H1 (cell line): ENCODE results near the gene PLK3. TPM values are rescaled to one million over a fixed set of nuclear protein-coding genes. Genes with fewer than 3 reads are reported as not detected.
"Not testable (repeated sequence)": the region's sequence is repeated elsewhere in the genome, so short reads cannot be mapped to it uniquely, and the experiment has no call there.

ENCODE experiments used
- CTCF ChIA-PET: fragments of 300-600 bp; sonication (Branson Sonifier 250); formaldehyde crosslinking; loops from one replicate; lab custom pipeline; 2021; ENCODE audit not compliant: partially characterized antibody; lab: Charles Lee
- POLR2A ChIA-PET: fragments of 300-600 bp; sonication (Branson Sonifier 250); formaldehyde crosslinking; loops from one replicate; lab custom pipeline; 2021; ENCODE audit warnings: inconsistent platforms; ENCODE audit not compliant: partially characterized antibody; lab: Charles Lee
- DNase-seq, 2 experiments: peaks; one replicate each; pipeline versions ENCODE4 v3.0.0 to v3.0.0-alpha.2; 2010 to 2022; ENCODE audit warnings: low spot score in 2 of 2, low read depth in 1 of 2, mixed read lengths in 1 of 2
- FAIRE-seq: peaks from 2 replicates; lab custom pipeline; 2011; peaks lifted over from hg19 to GRCh38; lab: Jason Lieb, UNC
- H2AFZ ChIP-seq: 2 replicates; pipeline ENCODE4 v1.8.1; 2012; ENCODE audit warnings: low read length, inconsistent platforms
- H2AK5ac ChIP-seq: 2 replicates; pipeline ENCODE4 v1.6.1; 2013; ENCODE audit warnings: low read depth, low read length
- H2BK120ac ChIP-seq: replicated peaks from 2 replicates; pipeline ENCODE3; 2013; ENCODE audit warnings: low read depth, low read length, inconsistent platforms
- H2BK12ac ChIP-seq: 2 replicates; pipeline ENCODE4 v1.6.1; 2013; ENCODE audit warnings: low read depth, low read length
- H2BK15ac ChIP-seq: 2 replicates; pipeline ENCODE4 v1.6.1; 2013; ENCODE audit warnings: low read length
- H2BK20ac ChIP-seq: 2 replicates; pipeline ENCODE4 v1.6.1; 2013; ENCODE audit warnings: low read length
- H2BK5ac ChIP-seq: 2 replicates; pipeline ENCODE4 v1.6.1; 2013; ENCODE audit warnings: low read depth, low read length
- H3K14ac ChIP-seq: 2 replicates; pipeline ENCODE4 v1.6.1; 2013; ENCODE audit warnings: inconsistent platforms; ENCODE audit not compliant: insufficient read length
- H3K18ac ChIP-seq: 2 replicates; pipeline ENCODE4 v1.6.1; 2013; ENCODE audit warnings: low read length; ENCODE audit errors: extremely low read depth
- H3K23ac ChIP-seq: 2 replicates; pipeline ENCODE4 v1.6.1; 2013; ENCODE audit warnings: inconsistent platforms; ENCODE audit not compliant: insufficient read length
- H3K23me2 ChIP-seq: 2 replicates; pipeline ENCODE4 v1.6.1; 2013; ENCODE audit warnings: low read depth, low read length
- H3K27ac ChIP-seq: 2 replicates; pipeline ENCODE4 v1.6.1; 2011; ENCODE audit warnings: low read depth, low read length, inconsistent platforms
- H3K27me3 ChIP-seq, 4 experiments: replicated peaks in 1 of 4; 1 replicate in 1 of 4; 2 replicates in 3 of 4; pipeline versions ENCODE4 v1.6.1 to v1.8.1; 2011 to 2013; ENCODE audit warnings: low read length in 3 of 4, mild to moderate bottlenecking in 3 of 4, inconsistent platforms in 2 of 4, mixed read lengths in 2 of 4, moderate library complexity in 1 of 4; ENCODE audit not compliant: control insufficient read depth in 3 of 4, insufficient read depth in 3 of 4; ENCODE audit errors: extremely low read depth in 1 of 4
- H3K36me3 ChIP-seq, 4 experiments: 2 replicates each; pipeline versions ENCODE4 v1.6.1 to v1.8.1; 2011 to 2013; ENCODE audit warnings: mild to moderate bottlenecking in 4 of 4, low read length in 3 of 4, moderate library complexity in 2 of 4, control low read depth in 1 of 4, inconsistent platforms in 1 of 4; ENCODE audit not compliant: insufficient read depth in 4 of 4, control insufficient read depth in 2 of 4
- H3K4ac ChIP-seq: replicated peaks from 2 replicates; pipeline ENCODE3; 2013; ENCODE audit warnings: low read length, low read depth, mixed read lengths, inconsistent platforms; ENCODE audit not compliant: insufficient read length
- H3K4me1 ChIP-seq, 4 experiments: replicated peaks in 1 of 4; 1 replicate in 1 of 4; 2 replicates in 3 of 4; pipeline versions ENCODE4 v1.6.1 to v1.8.1; 2011 to 2013; ENCODE audit warnings: low read length in 3 of 4, inconsistent platforms in 2 of 4, mixed read lengths in 1 of 4; ENCODE audit not compliant: insufficient read depth in 4 of 4, control insufficient read depth in 3 of 4
- H3K4me2 ChIP-seq, 2 experiments: 2 replicates each; pipeline versions ENCODE4 v1.6.1 to v1.8.1; 2011 to 2013; ENCODE audit warnings: low read depth in 2 of 2, low read length in 2 of 2, control low read depth in 1 of 2, inconsistent platforms in 1 of 2, mild to moderate bottlenecking in 1 of 2; ENCODE audit not compliant: insufficient read depth in 1 of 2
- H3K4me3 ChIP-seq, 4 experiments: fragments of 200-600, 300-600 bp in 1 of 4; sonication (generic), shearing (Covaris generic), sonication (Bioruptor Twin) in 1 of 4; 2 replicates each; pipeline versions ENCODE4 v1.5.1 to v1.8.1; 2011 to 2016; ENCODE audit warnings: low read length in 4 of 4, low read depth in 3 of 4, control low read depth in 2 of 4, inconsistent platforms in 2 of 4, mild to moderate bottlenecking in 2 of 4, mixed read lengths in 1 of 4, moderate library complexity in 1 of 4; ENCODE audit not compliant: insufficient read depth in 2 of 4; ENCODE audit errors: extremely low read depth in 1 of 4
- H3K56ac ChIP-seq: replicated peaks from 2 replicates; pipeline ENCODE3; 2013; ENCODE audit warnings: low read depth, mild to moderate bottlenecking, mixed read lengths, low read length, inconsistent platforms; ENCODE audit not compliant: insufficient read length
- H3K79me1 ChIP-seq: 2 replicates; pipeline ENCODE4 v1.6.1; 2013; ENCODE audit warnings: low read depth, low read length, control low read depth
- H3K79me2 ChIP-seq, 2 experiments: 2 replicates each; pipeline versions ENCODE4 v1.6.1 to v1.8.1; 2012 to 2013; ENCODE audit warnings: low read length in 2 of 2, mild to moderate bottlenecking in 2 of 2, inconsistent platforms in 1 of 2; ENCODE audit not compliant: insufficient read depth in 2 of 2, control insufficient read depth in 1 of 2
- H3K9ac ChIP-seq, 4 experiments: replicated peaks in 1 of 4; 1 replicate in 1 of 4; 2 replicates in 3 of 4; pipeline versions ENCODE4 v1.6.1 to v1.8.1; 2011 to 2013; ENCODE audit warnings: low read depth in 3 of 4, low read length in 3 of 4, control low read depth in 2 of 4, mild to moderate bottlenecking in 2 of 4, moderate library complexity in 2 of 4, inconsistent platforms in 1 of 4; ENCODE audit errors: extremely low read depth in 1 of 4
- H3K9me3 ChIP-seq, 2 experiments: 2 replicates each; pipeline versions ENCODE4 v1.6.1 to v1.8.1; 2012 to 2013; ENCODE audit warnings: mild to moderate bottlenecking in 2 of 2, moderate library complexity in 2 of 2, control low read depth in 1 of 2, inconsistent platforms in 1 of 2, low read depth in 1 of 2, low read length in 1 of 2, mixed read lengths in 1 of 2; ENCODE audit not compliant: insufficient read depth in 2 of 2
- H4K20me1 ChIP-seq, 2 experiments: replicated peaks in 1 of 2; 2 replicates each; pipeline versions ENCODE3 to v1.8.1; 2011 to 2013; ENCODE audit warnings: inconsistent platforms in 2 of 2, low read length in 2 of 2, mild to moderate bottlenecking in 1 of 2; ENCODE audit not compliant: insufficient read depth in 2 of 2, control insufficient read depth in 1 of 2
- H4K5ac ChIP-seq: 2 replicates; pipeline ENCODE4 v1.6.1; 2013; ENCODE audit warnings: low read length, low read depth, mixed read lengths, inconsistent platforms; ENCODE audit not compliant: insufficient read length
- H4K8ac ChIP-seq: 2 replicates; pipeline ENCODE4 v1.8.0; 2013; ENCODE audit warnings: mild to moderate bottlenecking, moderate library complexity, low read length, inconsistent platforms; ENCODE audit not compliant: insufficient read depth; ENCODE audit errors: extremely low read depth
- H4K91ac ChIP-seq: replicated peaks from 2 replicates; pipeline ENCODE3; 2013; ENCODE audit warnings: low read length, mixed read lengths, inconsistent platforms; ENCODE audit not compliant: insufficient read length
- KDM5A ChIP-seq: fragments of 200-600 bp; IDR thresholded peaks from 2 replicates; pipeline ENCODE4 v1.7.1; 2012; ENCODE audit warnings: mild to moderate bottlenecking, low read length, inconsistent platforms, mixed read lengths
- RAD21 ChIP-seq, 2 experiments: IDR thresholded peaks in 1 of 2; conservative IDR thresholded peaks in 1 of 2; 2 replicates each; pipeline ENCODE4 v1.6.1; 2011; ENCODE audit warnings: low read depth in 2 of 2, low read length in 2 of 2, improper control_type of control experiment in 1 of 2, inconsistent platforms in 1 of 2, mild to moderate bottlenecking in 1 of 2, moderate library complexity in 1 of 2
- WGBS, 2 experiments: shearing (Covaris generic) in 1 of 2; methylation state at CpG; one replicate each; pipeline versions ENCODE4 v1.1.6 to v1.1.7; 2013 to 2015; ENCODE audit warnings: low lambda C conversion rate in 2 of 2, mixed read lengths in 2 of 2, inconsistent platforms in 1 of 2, low coverage in 1 of 2, missing lambda C conversion rate in 1 of 2; ENCODE audit not compliant: insufficient replicate concordance in 2 of 2, insufficient coverage in 1 of 2, insufficient read length in 1 of 2; ENCODE audit errors: extremely low coverage in 1 of 2, missing lambda C conversion rate in 1 of 2; 5-methylcytosine and 5-hydroxymethylcytosine counted together
- polyA plus RNA-seq, 7 experiments: library from polyadenylated mRNA; depleted of rRNA in 3 of 7; stranded (reverse) in 5 of 7; unstranded in 2 of 7; fragments of >200 nt in 5 of 7; fragments of 200-250 nt in 2 of 7; gene quantifications; 1 replicate in 5 of 7; 2 replicates in 1 of 7; 4 replicates in 1 of 7; pipeline versions ENCODE4 v1.2.1 to v1.2.3, GENCODE V29; 2011 to 2013; ENCODE audit warnings: missing spikeins in 2 of 7, mixed read lengths in 2 of 7
- total RNA-seq: library from RNA; stranded (reverse); fragmentation: NEBNext Ultra II Directional; extraction: Animal tissue kit (Norgen Biotek cat#: 25700); gene quantifications from 2 replicates; pipeline ENCODE4 v1.2.1, GENCODE V29; 2021

The PLK3 gene
- total and polyA plus RNA-seq, 2 of the 8 experiments (the other 6 are each of a cell fraction or from before 2014, with no cell fraction given) = 7.9 to 12.3 TPM

DNA sequence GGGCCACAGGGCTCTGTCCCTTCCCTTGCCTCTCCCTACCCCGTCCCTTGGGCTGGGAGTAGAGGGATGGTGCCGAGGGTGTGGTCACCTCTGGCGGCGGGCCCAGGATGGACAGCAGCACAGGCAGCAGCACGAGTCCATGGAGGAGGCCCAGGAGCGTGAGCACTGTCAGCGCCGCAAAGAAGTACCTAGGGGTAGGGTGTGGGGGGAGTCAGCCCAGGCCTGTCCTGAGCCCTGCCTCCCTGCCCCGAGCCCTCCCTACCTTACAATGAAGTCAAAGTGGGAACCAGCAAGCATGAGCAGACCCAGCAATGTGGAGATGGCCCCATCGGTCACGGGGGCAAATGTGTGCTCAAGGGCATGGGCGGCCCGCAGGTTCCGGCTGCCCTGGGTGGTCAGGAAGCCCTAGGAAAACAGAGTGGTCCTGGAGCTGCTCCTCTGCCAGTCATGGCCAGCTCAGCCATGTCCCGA, 22.8 kb downstream of the PLK3 start (continued):
- no peak for TF ChIP-seq RAD21 (IDR thresholded peaks at IDR 0.05 in 1 of 2, conservative IDR thresholded peaks at IDR 0.05 in 1 of 2; ENCODE audit: low read depth in 2 of 2, low read length in 2 of 2)
- TF ChIP-seq KDM5A = no peak
- TF ChIP-seq, all 59 proteins: peak for 0

DNA sequence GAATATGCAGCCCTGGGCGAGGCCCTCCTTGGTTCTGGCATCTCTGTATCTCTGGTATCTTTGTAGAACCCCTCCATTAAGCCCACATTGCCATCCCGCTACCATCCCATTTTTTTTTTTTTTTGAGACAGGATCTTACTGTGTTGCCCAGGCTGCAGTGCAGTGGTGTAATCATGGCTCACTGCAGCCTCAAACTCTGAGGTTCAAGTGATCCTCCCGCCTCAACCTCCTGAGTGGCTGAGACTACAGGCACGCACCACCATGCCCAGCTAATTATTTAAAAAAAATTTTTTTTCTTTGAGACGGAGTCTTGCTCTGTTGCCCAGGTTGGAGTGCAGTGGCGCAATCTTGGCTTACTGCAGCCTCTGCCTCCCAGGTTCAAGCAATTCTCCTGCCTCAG, 24.2 kb downstream of the PLK3 start:
- H3K4me3 ChIP-seq, H4K91ac ChIP-seq, H4K5ac ChIP-seq, H3K9ac ChIP-seq, H2BK120ac ChIP-seq, H4K8ac ChIP-seq, H3K36me3 ChIP-seq, H3K79me2 ChIP-seq, H4K20me1 ChIP-seq, H2BK20ac ChIP-seq, H3K56ac ChIP-seq, H3K18ac ChIP-seq, H2BK15ac ChIP-seq, H2AK5ac ChIP-seq, H3K27ac ChIP-seq, DNase-seq, FAIRE-seq, H3K79me1 ChIP-seq, H3K4ac ChIP-seq, H2BK5ac ChIP-seq, H3K23me2 ChIP-seq, H3K9me3 ChIP-seq, H3K23ac ChIP-seq, H3K4me2 ChIP-seq, H3K14ac ChIP-seq, H2AFZ ChIP-seq, H3K27me3 ChIP-seq, H2BK12ac ChIP-seq: not testable (repeated sequence)
- CTCF ChIA-PET = interaction anchor here (2.2 to 3.2 kb wide), 3 partner anchors 10 to 24 kb away, joined by 5 to 14 read pairs (median 7); partner anchors contain the start of gene PLK3
- WGBS, 2 experiments = 88% methylated on average over 6 of the region's 6 CpGs; no CpG with 5 or more reads in 1 of the 2 experiments
- POLR2A ChIA-PET = interaction anchor here (1.7 to 16.6 kb wide), 7 partner anchors 19 to 102 kb away, joined by 3 to 547 read pairs (median 98); partner anchors contain the start of genes BEST4, BTBD19, DYNLT4 and PLK3
- H3K4me1 ChIP-seq = peaks cover under 1 to 14% (median 5%) of the 10 kb centered on the region in 4 experiments
